WTC11 (cell line): ENCODE data around the gene UGT2B11. TPM values are rescaled to one million over a fixed set of nuclear protein-coding genes. Genes with fewer than 3 reads are reported as not detected.
"Not testable (repeated sequence)": the region's sequence is repeated elsewhere in the genome, so short reads cannot be mapped to it uniquely, and the experiment has no call there.

Experiments
- ATAC-seq: fragments of 200-7000 bp; cut with Tn5 transposase; 2 replicates; pipeline ENCODE4 v1.10.0; 2021; ENCODE audit warnings: mild to moderate bottlenecking, moderate library complexity
- Bru-seq: library from RNA; stranded (reverse); fragments of 400-500 nt; gene quantifications from one replicate; lab custom pipeline; 2021; lab: Mats Ljungman, UMichigan
- CTCF ChIA-PET: fragments of 300-600 bp; sonication (Branson Sonifier 250); formaldehyde crosslinking; loops from one replicate; lab custom pipeline; 2021; ENCODE audit warnings: antibody characterized with exemption; lab: Charles Lee
- POLR2A ChIA-PET: fragments of 350-600 bp; sonication (Branson Sonifier 250); formaldehyde crosslinking; loops from one replicate; lab custom pipeline; 2021; ENCODE audit warnings: antibody characterized with exemption; lab: Charles Lee
- DNase-seq: peaks from one replicate; pipeline ENCODE4 v3.0.0; 2021; ENCODE audit warnings: low spot score
- H3K27ac Mint-ChIP-seq: 2 replicates; pipeline ENCODE4 v1.8.0; 2021; ENCODE audit warnings: mixed read lengths
- H3K27me3 Mint-ChIP-seq: 2 replicates; pipeline ENCODE4 v1.8.0; 2021; ENCODE audit warnings: low read depth, mild to moderate bottlenecking, moderate library complexity, mixed read lengths
- H3K36me3 Mint-ChIP-seq: 2 replicates; pipeline ENCODE4 v1.8.0; 2021; ENCODE audit warnings: mixed read lengths
- H3K4me1 Mint-ChIP-seq: 2 replicates; pipeline ENCODE4 v1.8.0; 2022; ENCODE audit warnings: mixed read lengths
- H3K4me3 Mint-ChIP-seq: 2 replicates; pipeline ENCODE4 v1.8.0; 2021; ENCODE audit warnings: mild to moderate bottlenecking, moderate library complexity, mixed read lengths
- H3K9me3 Mint-ChIP-seq: 2 replicates; pipeline ENCODE4 v1.8.0; 2021; ENCODE audit warnings: mixed read lengths
- CBFB ChIP-seq: sonication (generic); formaldehyde crosslinking; IDR thresholded peaks from 2 replicates; pipeline ENCODE4 v1.8.1; 2022; ENCODE audit warnings: mild to moderate bottlenecking, low read depth, missing genetic modification reagents
- FOXK1 ChIP-seq: sonication (generic); formaldehyde crosslinking; IDR thresholded peaks from 2 replicates; pipeline ENCODE4 v1.8.0; 2022; ENCODE audit warnings: mild to moderate bottlenecking, moderate library complexity, missing genetic modification reagents
- FOXP1 ChIP-seq: sonication (generic); formaldehyde crosslinking; IDR thresholded peaks from 2 replicates; pipeline ENCODE4 v1.8.0; 2022; ENCODE audit warnings: missing genetic modification reagents, mild to moderate bottlenecking, moderate library complexity, borderline replicate concordance
- GTF2I ChIP-seq: fragments of 250-450 bp; sonication (Bioruptor Pico); conservative IDR thresholded peaks from 2 replicates; pipeline ENCODE4 v1.4.0; 2021; ENCODE audit warnings: mild to moderate bottlenecking
- NR1H2 ChIP-seq: sonication (generic); formaldehyde crosslinking; IDR thresholded peaks from 2 replicates; pipeline ENCODE4 v1.9.0; 2021; ENCODE audit warnings: mild to moderate bottlenecking, moderate library complexity, missing genetic modification reagents
- NR2C2 ChIP-seq: sonication (generic); formaldehyde crosslinking; IDR thresholded peaks from 2 replicates; pipeline ENCODE4 v1.8.0; 2022; ENCODE audit warnings: mild to moderate bottlenecking, missing genetic modification reagents
- SMAD3 ChIP-seq: sonication (generic); formaldehyde crosslinking; IDR thresholded peaks from 2 replicates; pipeline ENCODE4 v1.8.0; 2022; ENCODE audit warnings: missing genetic modification reagents, mild to moderate bottlenecking, borderline replicate concordance
- SP1 ChIP-seq: sonication (generic); formaldehyde crosslinking; conservative IDR thresholded peaks from 2 replicates; pipeline ENCODE4 v1.8.1; 2022; ENCODE audit warnings: missing genetic modification reagents
- ZNF219 ChIP-seq: sonication (generic); formaldehyde crosslinking; IDR thresholded peaks from 2 replicates; pipeline ENCODE4 v1.8.0; 2023; ENCODE audit warnings: missing genetic modification reagents, mild to moderate bottlenecking, borderline replicate concordance
- ZNF232 ChIP-seq: sonication (generic); formaldehyde crosslinking; IDR thresholded peaks from 2 replicates; pipeline ENCODE4 v1.8.0; 2022; ENCODE audit warnings: mild to moderate bottlenecking, missing genetic modification reagents
- long read RNA-seq, 3 experiments: library from RNA in 1 of 3; library from capped mRNA in 1 of 3; library from polyadenylated mRNA in 1 of 3; unstranded in 2 of 3; stranded (forward) in 1 of 3; transcript quantifications; one replicate each; pipeline ENCODE4 v2.0.0, GENCODE V29; 2021
- total RNA-seq: library from RNA; stranded (reverse); gene quantifications from 3 replicates; pipeline ENCODE4 v1.2.3, GENCODE V29; 2021
- TF ChIP-seq, protein P1 (sequence below): sonication (generic); formaldehyde crosslinking; conservative IDR thresholded peaks from 2 replicates; pipeline ENCODE4 v1.8.1; 2022; ENCODE audit warnings: mild to moderate bottlenecking, missing genetic modification reagents

UGT2B11 gene
- not detected in 3 replicates for total RNA-seq
- not detected for Bru-seq, nascent RNA
- long read RNA-seq, experiment 1, result 0 reads
- long read RNA-seq, experiment 2, result 0 reads
- long read RNA-seq, experiment 3, result 0 reads

DNA sequence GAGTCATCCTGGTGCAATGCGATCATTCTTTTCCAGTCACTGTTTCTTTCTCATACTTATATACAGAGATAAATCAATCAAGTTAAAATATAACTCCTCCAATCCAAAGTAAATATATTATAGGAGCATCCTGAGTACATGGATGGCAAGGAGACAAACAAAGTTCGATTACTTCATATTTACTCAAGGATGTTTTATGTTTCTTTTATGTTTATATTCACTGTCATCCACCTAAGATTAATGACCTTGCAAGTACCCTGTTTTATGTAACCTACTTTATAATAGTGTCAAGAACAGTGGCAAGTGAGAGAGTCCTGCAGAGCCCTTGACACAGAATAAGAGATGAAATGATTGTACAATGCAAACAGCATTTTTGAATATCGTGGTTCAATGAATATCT lies at the start of gene UGT2B11:
TSS of gene UGT2B11 (minus strand) at position 33 of the 400 bp plus-strand sequence. CDS start at position 7, 26 bp downstream.
- no peaks in the 10 kb centered on the region for H3K27me3 Mint-ChIP-seq
- H3K27ac Mint-ChIP-seq, result no peak within 1 kb of the TSS
- no peak within 1 kb of the TSS for H3K4me3 Mint-ChIP-seq
- H3K36me3 Mint-ChIP-seq, result no peaks in the 10 kb centered on the region
- no peak for ATAC-seq
- POLR2A ChIA-PET, result no interaction called here
- peaks cover 13% of the 10 kb centered on the region for H3K4me1 Mint-ChIP-seq
- H3K9me3 Mint-ChIP-seq, result no peaks in the 10 kb centered on the region
- TF ChIP-seq SP1 (CRISPR knock-in tag) (no peak), ZNF232 (CRISPR knock-in tag) (no peak), FOXK1 (CRISPR knock-in tag) (no peak), CBFB (CRISPR knock-in tag) (no peak), NR2C2 (CRISPR knock-in tag) (no peak), ZNF219 (CRISPR knock-in tag) (no peak), FOXP1 (CRISPR knock-in tag) (no peak), NR1H2 (no peak), SMAD3 (no peak), GTF2I (CRISPR knock-in tag) (no peak)
- TF ChIP-seq, protein P1, sequence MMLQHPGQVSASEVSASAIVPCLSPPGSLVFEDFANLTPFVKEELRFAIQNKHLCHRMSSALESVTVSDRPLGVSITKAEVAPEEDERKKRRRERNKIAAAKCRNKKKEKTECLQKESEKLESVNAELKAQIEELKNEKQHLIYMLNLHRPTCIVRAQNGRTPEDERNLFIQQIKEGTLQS (CRISPR knock-in tag), result no peak
- TF ChIP-seq, all 79 proteins: peak for 0
- CTCF ChIA-PET, result no interaction called here
- DNase-seq, result no peak

DNA sequence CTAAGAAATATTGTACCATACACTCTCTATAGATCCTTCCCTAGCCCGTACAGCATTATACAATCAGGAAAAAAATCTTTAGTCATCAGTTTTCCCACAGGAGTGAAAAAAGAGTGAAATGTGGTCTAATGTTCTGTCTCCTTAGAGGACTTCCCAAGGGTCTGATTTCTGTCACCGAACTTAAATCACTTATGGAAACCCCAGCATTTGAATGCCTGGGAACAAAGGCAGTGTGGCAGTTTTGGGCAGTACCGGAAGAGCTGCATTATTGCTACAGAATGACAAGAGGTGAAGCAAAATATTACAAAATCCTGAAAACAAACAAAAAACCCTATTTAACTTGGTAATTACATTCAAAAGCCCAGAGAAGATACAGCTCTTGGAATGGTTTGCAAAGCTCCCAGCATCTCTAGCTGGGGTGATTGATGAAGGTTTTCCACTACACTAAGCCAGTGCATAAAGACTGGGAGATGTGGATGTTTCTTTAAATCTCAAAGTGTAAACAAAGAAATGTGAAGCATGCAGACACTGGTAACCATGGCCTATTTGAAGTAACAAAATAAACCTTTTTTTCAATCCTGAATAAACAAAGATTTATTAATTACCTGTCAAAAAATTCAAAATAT lies 38.7 kb upstream of the UGT2B11 start:
- H3K4me1 Mint-ChIP-seq, ATAC-seq, H3K36me3 Mint-ChIP-seq, H3K27me3 Mint-ChIP-seq, POLR2A ChIA-PET, DNase-seq, H3K27ac Mint-ChIP-seq, H3K9me3 Mint-ChIP-seq, H3K4me3 Mint-ChIP-seq, CTCF ChIA-PET: not testable (repeated sequence)

DNA sequence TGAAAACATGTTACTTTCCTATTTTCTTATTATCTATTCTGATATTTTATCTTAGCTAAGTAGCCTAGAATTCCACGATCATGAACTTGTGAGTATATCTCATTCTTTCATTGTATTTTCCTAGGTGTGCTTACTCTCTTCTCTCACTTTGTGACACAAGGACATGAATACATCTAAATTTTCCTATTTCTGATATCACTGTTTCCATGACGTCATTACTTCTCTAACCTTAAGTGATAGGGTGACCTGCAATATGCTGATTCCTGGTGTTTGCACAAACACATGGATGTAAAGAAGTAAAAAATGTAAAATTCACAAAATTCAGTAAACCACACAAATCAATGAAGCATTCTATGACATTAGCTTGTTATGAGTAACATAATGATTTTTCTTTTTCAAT lies 36.3 kb upstream of the UGT2B11 start:
- POLR2A ChIA-PET, H3K27ac Mint-ChIP-seq, H3K9me3 Mint-ChIP-seq, H3K27me3 Mint-ChIP-seq, CTCF ChIA-PET, H3K4me1 Mint-ChIP-seq, DNase-seq, H3K36me3 Mint-ChIP-seq, H3K4me3 Mint-ChIP-seq, ATAC-seq: not testable (repeated sequence)

DNA sequence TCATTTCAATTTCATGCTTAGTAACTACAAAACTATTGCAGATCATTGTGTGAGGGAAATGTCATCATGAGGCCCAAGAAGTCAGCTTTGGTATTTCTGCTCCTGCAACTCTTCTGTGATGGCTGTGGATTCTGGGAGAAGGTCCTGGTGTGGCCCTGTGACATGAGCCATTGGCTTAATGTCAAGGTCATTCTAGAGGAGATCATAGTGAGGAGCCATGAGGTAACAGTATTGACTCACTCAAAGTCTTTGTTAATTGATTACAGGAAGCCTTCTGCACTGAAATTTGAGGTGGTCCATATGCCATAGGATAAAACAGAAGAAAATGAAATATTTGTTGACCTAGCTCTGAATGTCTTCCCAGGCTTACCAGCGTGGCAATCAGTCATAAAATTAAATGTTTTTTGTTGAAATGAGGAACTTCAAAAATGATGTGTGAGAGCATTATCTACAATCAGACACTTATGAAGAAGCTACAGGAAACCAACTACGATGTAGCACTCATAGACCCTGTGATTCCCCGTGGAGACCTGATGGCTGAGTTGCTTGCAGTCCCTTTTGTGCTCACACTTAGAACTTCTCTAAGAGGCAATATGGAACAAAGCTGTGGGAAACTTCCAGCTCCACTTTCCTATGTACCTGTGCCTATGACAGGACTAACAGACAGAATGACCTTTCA lies 28.2 kb upstream of the UGT2B11 start:
- ATAC-seq, CTCF ChIA-PET, H3K36me3 Mint-ChIP-seq, H3K27me3 Mint-ChIP-seq, H3K27ac Mint-ChIP-seq, DNase-seq, POLR2A ChIA-PET, H3K4me1 Mint-ChIP-seq, H3K4me3 Mint-ChIP-seq: not testable (repeated sequence)
- peaks cover 14% of the 10 kb centered on the region for H3K9me3 Mint-ChIP-seq

DNA sequence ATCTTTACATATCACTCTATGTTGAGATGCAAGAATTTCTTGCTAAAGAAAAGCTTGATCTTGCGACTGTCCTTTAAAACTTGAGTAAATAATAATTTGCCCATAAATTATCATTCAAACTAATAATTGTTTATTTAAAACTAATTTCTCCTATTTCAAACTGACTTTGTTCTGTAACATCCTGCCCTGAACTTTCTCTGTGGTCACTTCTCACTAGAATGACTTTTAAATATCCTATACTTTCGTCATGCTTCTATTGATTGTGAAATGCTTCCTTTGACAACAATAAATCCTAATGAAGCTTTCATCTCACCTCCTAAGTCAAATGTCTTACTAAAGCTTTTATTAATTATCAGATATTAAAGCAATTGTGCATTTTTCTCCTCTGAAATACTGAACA lies 27.2 kb upstream of the UGT2B11 start:
- H3K27ac Mint-ChIP-seq, ATAC-seq, H3K27me3 Mint-ChIP-seq, POLR2A ChIA-PET, H3K4me1 Mint-ChIP-seq, H3K4me3 Mint-ChIP-seq, CTCF ChIA-PET, DNase-seq, H3K36me3 Mint-ChIP-seq: not testable (repeated sequence)
- H3K9me3 Mint-ChIP-seq, result peaks cover 22% of the 10 kb centered on the region

DNA sequence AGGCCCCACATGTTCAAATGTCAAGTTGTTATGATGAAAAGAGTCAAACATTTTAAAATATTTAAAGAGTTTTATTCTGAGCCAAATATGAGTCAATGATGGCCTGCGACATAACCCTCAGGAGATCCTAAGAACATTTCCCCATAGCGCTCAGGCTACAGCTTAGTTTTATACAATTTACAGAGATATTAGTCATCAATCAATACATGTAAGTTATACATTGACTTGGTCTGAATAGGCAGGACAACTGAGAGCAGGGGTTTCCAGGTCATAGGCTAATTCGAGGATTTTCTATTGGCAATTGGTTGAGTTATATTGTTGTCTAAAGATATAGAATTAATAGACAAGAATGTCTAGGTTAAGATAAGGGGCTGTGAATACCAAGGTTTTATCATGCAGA lies 26.2 kb upstream of the UGT2B11 start:
- H3K27ac Mint-ChIP-seq, H3K4me1 Mint-ChIP-seq: not testable (repeated sequence)

More for the DNA sequence above, 26.2 kb upstream of the UGT2B11 start:
- CTCF ChIA-PET, ATAC-seq, H3K27me3 Mint-ChIP-seq, POLR2A ChIA-PET, DNase-seq, H3K36me3 Mint-ChIP-seq, H3K4me3 Mint-ChIP-seq: not testable (repeated sequence)
- peaks cover 22% of the 10 kb centered on the region for H3K9me3 Mint-ChIP-seq
